ENCODE measurements around the gene GJB4.
A peak's percentile ranks its signal among the peaks of the same experiment; 100 is the strongest.
"Not testable (repeated sequence)": the region's sequence is repeated elsewhere in the genome, so short reads cannot be mapped to it uniquely, and the experiment has no call there.

GJB4 gene

DNA sequence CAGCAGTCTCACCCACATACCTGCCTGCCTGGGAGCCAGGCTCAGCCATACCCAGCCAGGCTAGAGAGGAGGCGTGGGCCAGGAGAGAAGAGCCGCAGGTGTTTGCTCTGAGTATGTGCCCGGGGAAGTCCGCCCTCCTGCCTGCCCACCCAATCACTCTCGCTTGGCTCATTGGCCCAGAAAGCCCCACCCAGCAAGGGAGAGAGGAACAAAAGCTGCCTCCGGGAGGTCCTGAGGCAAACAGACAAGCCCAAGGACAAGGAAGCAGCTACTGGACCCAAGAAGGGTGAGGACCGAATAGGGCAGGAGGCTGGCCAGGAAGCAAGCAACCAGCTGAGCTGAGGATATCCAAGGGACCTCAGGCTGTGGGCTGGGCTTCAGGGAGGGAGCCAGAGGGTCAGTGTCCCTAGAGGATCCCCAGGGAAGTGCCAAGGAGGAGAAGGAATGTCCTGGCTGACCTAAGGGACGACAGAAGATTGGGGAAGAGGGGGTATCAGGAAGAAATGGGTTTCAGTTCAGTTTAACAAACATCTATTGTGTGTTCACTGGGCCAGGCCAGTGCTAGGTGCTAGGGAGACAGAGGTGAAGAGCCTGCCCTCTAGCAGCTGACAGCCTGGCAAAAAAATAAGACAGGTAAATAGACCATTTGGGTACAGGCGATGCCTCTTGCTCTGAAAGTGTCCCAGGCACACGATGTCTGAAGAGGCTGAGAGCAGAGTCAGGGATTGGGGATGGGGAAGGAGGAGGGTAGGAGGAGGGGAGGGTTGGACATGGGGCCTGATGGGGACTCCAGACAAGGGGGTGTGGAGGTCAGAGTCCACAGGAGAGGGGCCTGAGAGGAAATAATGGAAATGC is at the start of gene GJB4:
GJB4 (plus strand) TSS at position 238 of the 855 bp plus-strand sequence. CDS start 1,515 bp downstream, outside the sequence.
- DNase-seq, result no peak

DNA sequence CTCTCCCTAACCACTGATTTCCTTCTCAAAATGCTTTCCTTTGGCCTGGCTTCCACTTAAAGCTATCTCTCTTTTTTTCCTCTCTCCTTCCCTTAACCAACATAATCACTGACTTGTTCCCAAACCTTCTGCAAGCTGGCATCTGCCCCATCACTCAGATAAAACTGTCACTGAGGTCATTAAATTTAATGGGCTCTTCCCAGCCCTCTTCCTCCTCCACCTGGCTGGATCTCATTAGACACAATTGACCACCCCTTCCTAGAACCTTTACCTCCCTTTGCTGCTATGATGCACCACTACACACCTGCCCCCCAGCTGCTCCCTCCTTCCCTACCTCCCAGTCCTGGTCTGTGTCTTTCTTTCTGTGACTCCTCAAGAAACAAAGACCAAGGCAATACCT is 48.7 kb upstream of the GJB4 start:
- no peak for DNase-seq

DNA sequence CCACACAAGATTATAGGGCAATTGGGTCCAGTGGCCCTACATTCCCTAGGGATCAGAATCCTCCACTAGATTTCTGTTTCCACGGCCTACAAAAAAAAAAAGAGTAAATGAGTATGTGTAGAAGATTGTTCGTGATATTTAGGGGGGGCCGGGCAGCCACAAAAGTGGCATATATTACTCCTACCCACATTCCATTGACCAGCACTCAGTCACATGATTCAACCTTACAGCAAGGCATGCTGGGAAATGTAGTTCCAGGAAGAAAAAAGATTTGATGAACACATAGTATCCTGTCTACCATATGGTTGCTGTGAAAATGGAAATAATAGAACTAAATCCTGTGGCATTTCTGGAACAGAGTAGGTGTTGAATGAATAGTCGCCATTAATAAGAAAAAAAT is 48.1 kb upstream of the GJB4 start:
- DNase-seq, result peak; percentile 24

DNA sequence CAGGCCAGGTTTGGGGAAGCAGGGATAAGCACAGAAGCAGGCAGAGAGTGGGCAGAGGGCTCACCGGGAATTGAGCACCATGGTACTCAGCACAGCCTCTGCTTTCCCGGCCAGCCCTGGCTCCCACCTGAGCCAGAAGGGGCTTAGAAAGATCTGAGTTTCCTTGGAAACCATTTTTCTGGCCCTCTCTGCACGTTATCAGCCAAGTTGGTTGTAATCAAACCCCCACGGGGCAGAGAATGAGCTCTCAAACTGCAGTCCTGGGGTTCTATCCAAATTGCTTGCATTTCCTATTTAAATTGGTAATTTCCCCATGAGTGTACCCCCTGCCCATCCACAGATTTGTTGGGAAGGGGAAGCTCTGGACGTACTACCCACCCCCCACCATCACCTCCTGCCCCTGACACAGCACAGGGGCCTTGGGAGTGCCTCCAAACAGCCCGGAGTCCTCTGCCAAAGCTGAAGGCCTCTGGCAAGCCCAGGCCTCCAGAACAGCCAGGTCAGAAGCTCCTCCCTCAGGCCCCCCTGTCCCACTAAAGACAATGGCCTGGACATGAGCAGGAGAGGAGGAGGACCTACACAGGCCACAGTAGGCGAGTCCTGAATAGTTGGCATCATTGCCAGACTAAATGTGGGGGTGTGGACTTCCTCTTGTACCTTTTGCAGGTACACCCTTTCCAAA is 47.4 kb upstream of the GJB4 start:
- no peak for DNase-seq

DNA sequence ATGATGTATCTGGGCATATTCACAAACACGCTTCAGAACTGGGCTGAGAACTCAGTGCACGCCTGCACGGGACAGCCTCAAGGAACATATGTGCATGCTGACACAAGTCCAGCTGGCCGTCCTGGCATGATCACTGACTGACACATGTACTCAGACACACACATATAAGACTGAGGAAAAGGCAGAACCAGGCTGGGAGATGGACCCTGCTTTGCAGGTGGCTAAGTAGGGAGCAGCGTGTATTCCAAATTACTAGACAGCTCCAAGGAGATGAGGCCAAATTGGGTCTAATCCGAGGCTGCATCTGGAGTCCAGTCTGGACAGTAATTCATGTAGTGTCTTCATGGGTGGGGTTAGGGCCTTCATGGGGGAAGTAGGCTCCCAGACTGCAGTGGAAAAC is 46.1 kb upstream of the GJB4 start:
- no peak for DNase-seq

DNA sequence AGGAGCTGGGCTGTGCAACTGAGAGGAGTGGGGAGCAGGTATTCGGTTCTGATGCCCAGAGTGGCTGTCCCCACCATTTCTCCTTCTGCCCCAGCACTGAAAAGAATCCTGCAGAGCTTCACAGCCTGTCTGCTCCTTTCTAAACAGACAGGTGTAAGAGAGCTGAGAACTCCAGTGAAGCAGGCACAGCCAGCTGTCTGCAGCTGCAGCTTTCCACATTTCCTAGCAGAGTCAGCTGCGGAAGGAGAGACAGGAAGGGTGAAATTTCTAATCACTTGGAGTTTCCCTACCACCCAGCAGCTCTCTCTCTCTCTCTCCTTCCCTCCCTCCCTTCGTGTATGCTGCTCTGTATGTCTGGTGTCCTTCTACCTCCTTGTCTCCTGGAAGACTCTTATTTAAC is 45.2 kb upstream of the GJB4 start:
- no peak for DNase-seq

DNA sequence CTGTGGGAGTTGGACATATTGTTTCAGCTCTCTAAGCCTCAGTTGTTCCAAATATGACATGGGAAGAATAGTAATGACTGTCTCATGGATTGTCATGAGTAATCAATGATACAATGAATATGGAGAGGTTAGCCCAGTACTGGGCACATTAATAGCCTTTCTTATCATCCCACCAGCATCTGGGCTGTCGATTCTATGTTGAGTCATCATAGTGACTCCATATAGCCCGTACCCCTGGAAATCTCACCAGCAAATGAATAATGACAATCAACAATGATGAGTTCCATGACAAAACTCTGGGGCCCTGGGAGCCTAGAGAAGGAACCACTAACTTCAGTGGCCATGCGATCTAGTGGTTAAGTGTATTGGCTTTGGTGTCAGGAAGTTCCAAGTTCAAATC is 44.4 kb upstream of the GJB4 start:
- no peak for DNase-seq

DNA sequence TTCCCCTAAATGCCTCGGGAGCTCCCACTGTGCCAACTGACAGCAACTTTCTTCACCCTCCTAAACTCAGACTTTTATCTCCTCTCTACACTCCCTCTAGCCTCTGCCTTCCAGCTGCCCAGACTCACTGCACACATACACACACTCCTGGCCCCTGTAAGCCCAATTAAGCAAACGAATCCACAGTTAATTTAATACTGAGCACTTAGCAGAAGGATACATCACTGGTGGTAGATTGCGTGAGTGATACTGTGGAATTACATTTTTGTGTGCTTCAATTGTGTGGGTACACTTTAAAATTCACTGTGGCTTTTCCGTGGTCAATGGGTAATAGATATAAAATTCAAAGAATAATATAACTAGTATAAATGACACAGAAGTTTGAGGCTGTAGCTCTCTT is 38.3 kb upstream of the GJB4 start:
- no peak for DNase-seq

DNA sequence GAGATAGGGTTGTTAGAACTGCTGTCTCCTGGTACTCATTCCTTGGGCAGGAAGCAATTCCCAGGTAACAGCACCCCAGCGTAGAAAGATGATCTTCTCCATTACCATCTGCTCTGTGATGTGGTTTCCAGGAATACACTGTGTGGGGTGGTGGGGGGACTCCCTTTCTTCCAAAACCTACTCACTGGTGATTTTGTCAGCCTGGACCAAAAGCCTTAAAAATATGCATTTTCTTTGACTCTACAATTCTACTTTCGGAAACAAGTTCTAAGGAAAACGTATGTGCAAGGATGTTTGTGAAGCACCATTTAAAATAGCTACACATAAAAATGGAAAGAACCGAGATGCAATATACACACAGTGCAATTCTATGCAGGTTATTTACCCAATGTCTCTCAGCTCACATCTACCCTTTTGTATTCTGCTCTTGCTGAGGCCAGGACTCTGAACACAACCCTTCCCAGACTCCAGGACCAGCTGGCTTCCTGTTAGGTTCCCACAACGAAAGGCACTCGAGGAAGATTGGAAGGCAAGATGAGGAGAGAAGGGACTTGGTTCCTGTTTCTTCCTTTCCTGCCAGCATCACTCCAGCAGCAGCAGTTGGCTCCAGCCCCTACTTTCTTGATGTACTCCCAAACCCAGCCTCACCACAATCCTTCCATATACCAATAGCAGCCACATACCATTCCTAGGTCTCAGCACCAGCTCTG is 37.7 kb upstream of the GJB4 start:
- DNase-seq, result no peak

DNA sequence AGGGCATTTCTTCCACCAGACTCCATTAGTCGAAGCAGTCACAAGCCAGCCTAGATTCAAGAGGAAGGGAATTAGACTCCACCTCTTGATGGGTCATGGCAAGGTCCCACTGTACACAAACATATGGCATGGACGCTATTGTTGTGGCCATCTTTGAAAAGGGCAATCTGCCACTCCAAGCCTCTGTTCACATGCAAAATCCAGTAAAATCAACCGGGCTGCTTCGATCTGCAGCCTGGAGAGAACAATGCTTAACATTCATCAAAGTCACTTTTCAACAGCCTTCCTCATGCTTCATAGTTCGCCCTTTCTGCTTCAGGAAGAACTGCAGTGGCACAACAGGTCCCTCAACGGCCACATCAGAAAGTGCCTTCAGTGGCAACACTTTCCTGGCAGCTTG is 32.7 kb upstream of the GJB4 start:
- no peak for DNase-seq

DNA sequence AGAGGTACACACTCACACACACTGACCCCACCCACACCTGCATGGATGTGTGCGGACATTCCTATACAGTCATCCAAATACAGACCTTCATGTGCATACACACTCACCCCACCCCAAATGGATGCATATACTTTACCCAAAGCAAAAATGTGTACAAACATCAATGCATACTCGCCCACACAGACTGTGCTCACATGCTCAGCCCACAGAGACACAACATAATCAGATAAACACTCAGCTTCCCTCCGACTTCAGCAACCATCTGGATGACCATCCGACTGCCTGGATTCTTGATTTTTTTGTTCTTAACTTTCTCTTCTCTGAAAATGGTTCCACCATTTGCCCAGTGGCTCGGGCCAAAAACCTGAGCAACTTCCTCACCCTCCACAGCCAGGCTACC is 29.1 kb upstream of the GJB4 start:
- no peak for DNase-seq

DNA sequence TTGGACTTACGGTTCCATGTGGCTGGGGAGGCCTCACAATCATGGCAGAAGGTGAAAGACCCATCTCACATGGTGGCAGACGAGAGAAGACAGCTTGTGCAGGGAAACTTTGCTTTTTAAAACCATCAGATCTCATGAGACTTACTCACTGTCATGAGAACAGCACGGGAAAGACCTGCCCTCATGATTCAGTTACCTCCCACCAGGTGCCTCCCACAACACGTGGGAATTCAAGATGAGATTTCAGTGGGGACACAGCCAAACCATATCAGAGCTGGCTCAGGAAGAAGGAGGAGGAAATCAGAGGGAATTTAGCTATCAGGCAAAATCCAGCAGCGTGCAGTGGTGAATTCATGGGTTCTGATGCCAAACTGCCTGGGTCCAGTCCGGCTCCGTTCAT is 26.7 kb upstream of the GJB4 start:
- DNase-seq, result not testable (repeated sequence)

DNA sequence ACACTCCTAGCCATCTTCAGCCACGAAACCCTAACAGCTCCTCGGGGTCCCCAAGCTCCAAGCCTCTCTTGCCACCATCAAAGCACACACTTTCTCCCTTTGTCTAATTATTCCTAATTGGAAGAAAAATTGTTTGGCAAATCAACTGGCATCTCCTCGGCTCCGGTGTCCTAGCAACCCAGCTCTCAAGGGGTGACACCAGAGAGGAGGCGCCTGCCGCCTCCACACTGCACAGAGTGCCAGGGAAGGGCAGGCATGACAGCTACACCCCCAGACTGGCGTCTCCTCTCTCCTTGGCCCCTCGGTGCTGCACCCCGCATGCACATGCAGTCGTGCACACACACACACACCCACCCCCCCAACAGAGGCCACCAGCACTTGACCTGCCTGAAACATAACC is 22.8 kb upstream of the GJB4 start:
- no peak for DNase-seq

DNA sequence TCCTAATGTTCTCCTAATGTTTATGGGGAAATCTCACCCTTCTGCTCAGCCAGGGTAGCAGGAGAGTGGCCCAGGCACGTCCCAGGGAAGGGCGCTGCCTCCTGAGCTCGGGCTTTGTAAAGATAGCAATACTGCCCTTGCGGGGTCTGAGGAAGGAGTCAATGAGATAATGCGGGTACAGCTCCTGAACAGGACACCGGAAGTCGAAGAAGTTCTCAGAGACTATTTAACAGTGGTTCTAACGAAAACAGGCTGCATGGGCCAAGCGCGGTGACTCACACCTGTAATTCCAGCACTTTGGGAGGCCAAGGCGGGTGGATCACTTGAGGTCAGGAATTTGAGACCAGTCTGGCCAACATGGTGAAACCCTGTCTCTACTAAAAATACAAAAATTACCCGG is 22.3 kb upstream of the GJB4 start:
- DNase-seq, result not testable (repeated sequence)

DNA sequence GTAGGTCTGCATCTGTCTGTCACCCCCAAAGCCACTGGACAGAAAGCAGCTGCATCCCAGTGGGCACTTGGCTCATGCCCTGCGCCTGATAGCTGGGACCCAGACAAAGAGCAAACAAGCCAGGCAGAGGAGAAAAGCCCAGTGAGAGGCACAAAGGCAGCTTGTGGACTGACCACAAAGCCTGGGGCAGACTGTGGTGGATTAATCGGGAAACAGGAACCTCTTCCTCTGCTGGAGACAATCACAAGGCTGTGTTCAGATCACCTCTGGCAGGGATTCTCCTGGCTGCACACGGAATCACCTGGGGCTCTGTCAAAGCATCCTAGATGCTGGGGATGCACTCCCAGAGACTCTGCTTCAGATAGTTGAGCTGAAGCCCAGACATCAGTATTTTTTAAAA is 19.9 kb upstream of the GJB4 start:
- DNase-seq, result no peak

DNA sequence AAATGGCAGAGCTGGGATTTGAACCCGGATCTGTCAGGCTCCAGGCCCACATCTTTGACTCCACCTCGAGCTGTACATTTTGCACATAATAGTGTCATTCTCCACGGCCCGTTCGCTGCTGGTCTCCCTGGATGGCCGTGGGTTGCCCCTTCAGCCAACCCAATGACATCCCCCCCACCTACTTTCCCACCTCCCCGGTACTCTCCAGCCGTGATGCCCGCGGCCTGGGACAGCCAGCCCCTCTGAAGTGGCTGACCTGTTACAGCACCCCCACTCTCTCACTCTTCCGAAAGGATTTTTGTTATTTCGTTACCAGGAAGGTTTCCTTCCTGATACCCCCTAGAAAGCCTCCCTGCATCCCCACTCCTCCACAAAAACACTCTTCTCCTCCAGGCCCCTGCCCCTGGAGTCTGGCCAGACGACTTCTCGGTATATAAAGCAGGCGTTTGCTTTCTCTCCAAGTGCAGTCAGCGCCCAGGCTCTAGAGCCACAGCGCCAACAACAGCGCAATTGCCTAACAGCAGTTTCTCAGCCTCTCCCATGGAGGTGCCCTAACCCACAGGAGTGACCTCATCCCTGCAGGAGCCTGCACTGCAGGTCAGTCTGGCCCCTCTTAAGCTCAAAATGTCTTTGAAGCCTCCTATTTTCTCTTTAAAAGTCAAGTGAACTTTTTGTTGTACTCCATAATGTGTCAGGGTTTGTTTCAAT is 19.2 kb upstream of the GJB4 start:
- DNase-seq, result peak; percentile 44

DNA sequence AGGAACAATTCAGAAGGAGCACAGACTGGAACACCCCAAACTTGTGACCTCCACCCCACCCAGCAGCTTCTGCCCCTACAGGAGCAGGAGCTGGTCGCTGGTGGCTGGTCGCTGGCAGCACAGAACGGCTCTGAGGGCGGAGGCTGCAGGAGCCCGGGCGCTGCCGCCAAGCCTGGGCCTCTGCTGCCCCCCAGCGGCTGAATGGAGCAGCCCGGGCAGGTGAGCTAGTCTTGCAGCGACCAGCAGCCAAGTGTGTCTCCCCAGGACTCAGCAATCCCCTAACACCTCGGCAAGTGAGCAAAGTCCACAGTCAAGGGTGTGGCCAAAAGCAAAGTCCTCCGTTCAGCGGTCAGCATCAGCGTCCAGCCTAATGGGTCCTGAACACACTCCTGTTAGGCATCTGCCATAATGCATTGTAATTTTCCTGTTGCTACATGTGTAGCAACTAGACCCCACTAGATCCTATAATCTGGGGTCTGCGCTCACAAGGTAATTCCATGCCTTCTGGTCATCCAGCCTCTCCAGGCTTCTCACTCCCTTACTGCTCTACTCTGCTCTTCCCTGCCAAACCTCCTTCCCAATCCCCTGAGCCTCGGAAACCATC is 16.8 kb upstream of the GJB4 start:
- peak; percentile 88 for DNase-seq

DNA sequence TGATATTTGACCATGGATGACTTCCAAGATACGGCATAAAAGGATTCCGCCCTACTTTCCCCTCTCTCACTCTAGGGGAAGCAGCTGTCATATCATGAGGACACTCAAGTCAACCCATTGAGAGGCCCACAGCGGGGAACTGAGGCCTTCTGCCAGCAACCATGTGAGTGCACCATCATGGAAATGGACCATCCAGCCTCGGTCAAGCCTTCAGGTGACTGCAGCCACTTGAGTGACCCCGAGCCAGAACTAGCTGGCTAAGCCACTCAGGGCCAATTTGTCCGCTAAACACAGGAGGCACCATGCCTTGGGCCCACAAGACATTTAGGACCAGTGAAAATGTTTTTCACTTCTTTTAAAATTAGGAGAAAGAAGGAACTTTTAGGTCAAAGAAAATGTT is 15.8 kb upstream of the GJB4 start:
- no peak for DNase-seq

DNA sequence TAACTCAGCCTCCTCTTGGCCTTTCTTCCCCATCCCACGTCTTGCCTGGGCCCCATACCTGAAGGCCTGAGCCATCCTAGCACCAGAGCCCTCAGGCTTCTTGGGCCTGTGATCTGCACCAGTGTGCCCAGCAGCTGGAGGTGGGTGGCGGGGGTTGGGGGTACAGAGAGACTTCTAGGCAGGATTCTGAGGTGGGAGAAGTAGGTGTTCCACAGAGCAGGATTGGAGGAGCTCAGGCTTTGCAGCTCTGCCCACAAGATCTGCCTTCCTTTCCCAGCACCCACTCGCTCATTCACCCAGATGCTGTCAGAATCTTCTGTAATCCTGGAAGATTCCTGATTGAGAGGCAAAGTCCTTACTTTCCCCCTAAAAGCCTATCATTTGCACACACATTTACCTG is 14.7 kb upstream of the GJB4 start:
- no peak for DNase-seq

DNA sequence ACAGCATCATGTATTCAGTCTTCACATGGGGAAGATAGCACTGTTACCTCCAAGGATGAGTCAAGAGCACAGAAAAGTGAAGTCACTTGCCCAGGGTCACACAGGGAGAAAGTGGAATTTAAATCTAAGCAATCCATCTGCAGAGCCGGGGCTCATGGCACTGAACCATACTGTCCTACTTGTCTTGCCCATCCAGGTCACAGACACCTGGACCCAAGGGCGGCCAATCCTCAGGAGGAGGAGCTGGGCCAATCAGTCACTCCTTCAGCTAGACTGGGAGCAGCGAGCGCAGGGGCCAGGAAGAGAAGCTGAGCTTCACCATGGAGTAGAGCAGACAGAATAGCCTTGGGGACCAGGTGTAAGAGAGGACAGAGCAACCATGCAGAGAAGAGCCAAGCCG is 13.9 kb upstream of the GJB4 start:
- no peak for DNase-seq

DNA sequence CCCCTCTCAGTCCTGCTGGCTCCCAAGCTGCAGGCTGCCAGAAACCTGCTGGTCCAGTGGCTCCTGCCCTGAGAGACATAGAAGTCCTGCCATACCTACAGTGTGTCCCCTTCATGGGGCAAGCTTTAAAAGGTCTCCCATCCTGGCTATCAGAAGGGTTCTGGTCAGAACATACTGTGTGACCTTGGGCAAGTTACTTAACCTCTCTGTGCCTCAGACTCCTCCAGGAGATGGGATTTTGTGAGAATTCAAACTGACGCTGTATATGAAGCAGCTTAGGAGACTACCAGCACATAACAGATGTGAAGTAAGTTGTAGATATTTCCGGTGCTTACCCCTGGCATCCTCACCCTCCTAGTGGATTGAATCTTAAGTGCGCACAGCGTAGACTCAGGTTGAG is 13.4 kb upstream of the GJB4 start:
- DNase-seq, result no peak

DNA sequence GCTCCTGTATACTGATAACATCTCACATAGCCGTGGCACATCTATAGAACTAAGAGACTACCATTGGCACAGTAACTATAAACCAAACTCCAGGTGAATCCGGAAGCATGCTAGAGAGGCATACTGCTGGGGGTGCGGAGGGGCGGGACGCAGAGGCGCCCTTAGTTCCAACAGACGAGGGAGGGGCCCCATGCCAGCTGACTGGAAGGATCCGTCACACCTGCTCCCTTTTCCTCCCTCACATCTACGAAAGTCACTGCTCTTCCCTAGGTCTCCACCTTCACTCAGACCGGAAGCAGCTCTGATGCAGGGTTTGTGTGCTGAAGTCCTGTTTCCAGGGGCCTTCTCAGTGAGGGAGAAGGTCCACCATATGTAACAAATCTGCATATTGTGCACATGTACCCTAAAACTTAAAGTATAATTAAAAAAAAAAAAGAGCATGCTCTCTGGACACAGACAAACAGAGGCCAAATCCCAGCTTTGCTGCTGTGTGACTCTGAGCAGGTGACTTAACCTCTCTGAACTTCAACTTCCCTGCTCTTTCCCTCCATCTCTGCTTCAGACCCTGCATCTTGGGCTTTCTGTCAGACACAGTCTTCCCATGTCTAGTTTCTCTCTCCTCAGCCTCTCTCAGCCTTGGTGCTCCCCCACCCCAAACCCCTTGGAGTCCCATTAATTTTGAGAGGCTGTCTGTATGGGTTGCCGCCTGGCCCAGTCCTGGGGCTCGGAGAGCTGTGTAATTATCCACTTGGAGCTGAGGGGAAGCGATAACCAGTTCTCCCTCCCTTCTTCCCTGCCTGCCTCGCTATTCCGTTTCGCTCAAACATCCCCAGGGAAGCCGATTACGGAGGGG is 12.5 kb upstream of the GJB4 start:
- peak; percentile 21 for DNase-seq

All from eye (tissue), 1 donor.